ENCODE measurements around the gene CEP135. TPM values are rescaled to one million over a fixed set of nuclear protein-coding genes. Genes with fewer than 3 reads are reported as not detected.

The CEP135 gene
- total and polyA plus RNA-seq, 8 donors: 0.76 to 18.1 (median 6.3) TPM

DNA sequence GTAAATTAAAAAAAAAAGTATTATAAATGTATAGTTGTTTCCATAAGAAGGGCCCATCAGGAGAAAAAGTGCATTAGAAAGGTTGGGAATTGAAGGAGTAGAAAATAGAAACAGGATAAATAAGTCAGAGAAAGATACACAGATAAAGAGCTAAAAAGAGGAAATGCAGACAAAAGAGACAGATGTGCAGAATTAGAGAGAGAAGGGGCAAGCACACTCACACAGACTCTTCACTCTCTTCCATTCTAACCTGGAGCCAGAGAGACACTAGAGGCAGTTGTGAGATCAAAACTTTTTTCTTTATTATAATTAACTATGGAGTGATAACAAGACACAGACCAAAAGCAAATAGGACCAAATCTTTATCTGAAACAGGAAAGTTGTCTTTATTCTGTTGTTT is 134.1 kb downstream of the CEP135 start:
- Histone ChIP-seq H3K27ac (no peak overlapping the region), H3K36me3 (no peaks in the 10 kb centered on the region), H3K9me3 (peaks cover 0 to 1% (median 0%) of the 10 kb centered on the region in 4 donors), H3K4me3 (no peak overlapping the region), H3K27me3 (no peaks in the 10 kb centered on the region), H3K4me1 (peaks cover 0 to 6% (median 2%) of the 10 kb centered on the region in 4 donors)
- no peak for DNase-seq
- TF ChIP-seq EP300 (IDR thresholded peaks at IDR 0.05) (no peak), POLR2A (IDR thresholded peaks at IDR 0.05) (no peak), POLR2AphosphoS5 (IDR thresholded peaks at IDR 0.05) (no peak)
- TF ChIP-seq, protein P1, sequence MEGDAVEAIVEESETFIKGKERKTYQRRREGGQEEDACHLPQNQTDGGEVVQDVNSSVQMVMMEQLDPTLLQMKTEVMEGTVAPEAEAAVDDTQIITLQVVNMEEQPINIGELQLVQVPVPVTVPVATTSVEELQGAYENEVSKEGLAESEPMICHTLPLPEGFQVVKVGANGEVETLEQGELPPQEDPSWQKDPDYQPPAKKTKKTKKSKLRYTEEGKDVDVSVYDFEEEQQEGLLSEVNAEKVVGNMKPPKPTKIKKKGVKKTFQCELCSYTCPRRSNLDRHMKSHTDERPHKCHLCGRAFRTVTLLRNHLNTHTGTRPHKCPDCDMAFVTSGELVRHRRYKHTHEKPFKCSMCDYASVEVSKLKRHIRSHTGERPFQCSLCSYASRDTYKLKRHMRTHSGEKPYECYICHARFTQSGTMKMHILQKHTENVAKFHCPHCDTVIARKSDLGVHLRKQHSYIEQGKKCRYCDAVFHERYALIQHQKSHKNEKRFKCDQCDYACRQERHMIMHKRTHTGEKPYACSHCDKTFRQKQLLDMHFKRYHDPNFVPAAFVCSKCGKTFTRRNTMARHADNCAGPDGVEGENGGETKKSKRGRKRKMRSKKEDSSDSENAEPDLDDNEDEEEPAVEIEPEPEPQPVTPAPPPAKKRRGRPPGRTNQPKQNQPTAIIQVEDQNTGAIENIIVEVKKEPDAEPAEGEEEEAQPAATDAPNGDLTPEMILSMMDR (IDR thresholded peaks at IDR 0.05): no peak
- intact Hi-C loops (cut with DNase I; ENCODE audit: low total_unique reads): no loop called here

Other genes with a start within 250 kb of the CEP135 start
- 1 to 10 TPM in 1 of 5 donors, not detected in 4; 2.0 TPM for gene EXOC1L, start 129.2 kb upstream of the CEP135 start, total RNA-seq
- gene EXOC1L, start 129.2 kb upstream of the CEP135 start, polyA plus RNA-seq: not detected
- 100 to 1,000 TPM in 1 of 5 donors, 10 to 100 TPM in 4; 22.9 to 174 (median 62.2) TPM for gene EXOC1, start 95.3 kb upstream of the CEP135 start, total RNA-seq
- 10 to 100 TPM; 10.1 to 21.4 (median 17.4) TPM for gene EXOC1, start 95.3 kb upstream of the CEP135 start, polyA plus RNA-seq